Central memory CD8-positive, alpha-beta T cell (primary cell): ENCODE measurements around the gene RPE65.

Experiments used
- ATAC-seq: fragments of 150-1000 bp; cut with Tn5 transposase; replicated peaks from 2 replicates; pipeline ENCODE4 v1.10.0; 2022; ENCODE audit warnings: mild to moderate bottlenecking, moderate FRiP score, moderate number of reproducible peaks; ENCODE audit not compliant: poor library complexity, severe bottlenecking; ENCODE audit errors: extremely low read depth
- DNase-seq, 2 donors: peaks; one replicate each; pipeline ENCODE4 v3.0.0; 2021; ENCODE audit warnings: low spot score in 2 of 2
- H3K27ac Mint-ChIP-seq: one replicate; pipeline ENCODE4 v1.8.0; 2022; ENCODE audit warnings: low read depth, mild to moderate bottlenecking, moderate library complexity, mixed read lengths
- H3K27me3 Mint-ChIP-seq: one replicate; pipeline ENCODE4 v1.8.0; 2022; ENCODE audit warnings: mixed read lengths
- H3K36me3 Mint-ChIP-seq: one replicate; pipeline ENCODE4 v1.8.0; 2022; ENCODE audit warnings: mild to moderate bottlenecking, moderate library complexity, mixed read lengths; ENCODE audit not compliant: insufficient read depth
- H3K4me1 Mint-ChIP-seq: one replicate; pipeline ENCODE4 v1.8.0; 2022; ENCODE audit warnings: mixed read lengths
- H3K4me3 Mint-ChIP-seq: one replicate; pipeline ENCODE4 v1.8.0; 2022; ENCODE audit warnings: mild to moderate bottlenecking, moderate library complexity, mixed read lengths
- H3K9me3 Mint-ChIP-seq: one replicate; pipeline ENCODE4 v1.8.0; 2022; ENCODE audit warnings: mixed read lengths

RPE65 gene

GRCh38 chr1:68384872-68385411 lies 64.8 kb downstream of the RPE65 start:
- Mint-ChIP-seq H3K4me1 (no peaks in the 10 kb centered on the region), H3K9me3 (peaks cover 19% of the 10 kb centered on the region), H3K4me3 (no peak overlapping the region), H3K36me3 (peaks cover 2% of the 10 kb centered on the region), H3K27me3 (peaks cover 16% of the 10 kb centered on the region), H3K27ac (no peak overlapping the region)
- DNase-seq: no peak
- no peak for ATAC-seq

- ATAC-seq (no peak), DNase-seq (no peak)
These were observed 65.4 kb downstream of the RPE65 start for GRCh38 chr1:68384321-68384813.

GRCh38 chr1:68383092-68383491 lies 66.7 kb downstream of the RPE65 start:
- no peak for ATAC-seq
- peaks cover 2% of the 10 kb centered on the region for H3K36me3 Mint-ChIP-seq
- peaks cover 11% of the 10 kb centered on the region for H3K9me3 Mint-ChIP-seq

More at GRCh38 chr1:68384321-68384813, 65.4 kb downstream of the RPE65 start:
- no peak overlapping the region for H3K27ac Mint-ChIP-seq
- no peak overlapping the region for H3K4me3 Mint-ChIP-seq
- H3K9me3 Mint-ChIP-seq: peaks cover 14% of the 10 kb centered on the region
- peaks cover 2% of the 10 kb centered on the region for H3K36me3 Mint-ChIP-seq
- peaks cover 16% of the 10 kb centered on the region for H3K27me3 Mint-ChIP-seq
- H3K4me1 Mint-ChIP-seq: no peaks in the 10 kb centered on the region

GRCh38 chr1:68379085-68379478 lies 70.7 kb downstream of the RPE65 start:
- no peaks in the 10 kb centered on the region for H3K27me3 Mint-ChIP-seq
- ATAC-seq (no peak), DNase-seq (no peak)
- H3K36me3 Mint-ChIP-seq: no peaks in the 10 kb centered on the region
- no peaks in the 10 kb centered on the region for H3K9me3 Mint-ChIP-seq
- no peak overlapping the region for H3K27ac Mint-ChIP-seq
- no peaks in the 10 kb centered on the region for H3K4me1 Mint-ChIP-seq
- H3K4me3 Mint-ChIP-seq: no peak overlapping the region

More at GRCh38 chr1:68383092-68383491, 66.7 kb downstream of the RPE65 start:
- no peak overlapping the region for H3K27ac Mint-ChIP-seq
- no peak for DNase-seq
- H3K4me3 Mint-ChIP-seq: no peak overlapping the region
- H3K4me1 Mint-ChIP-seq: no peaks in the 10 kb centered on the region
- peaks cover 13% of the 10 kb centered on the region for H3K27me3 Mint-ChIP-seq
